HG03571 (cell line): ENCODE measurements around the gene FBXO21.

ENCODE experiments used
- ATAC-seq: cut with Tn5 transposase; IDR thresholded peaks from one replicate; pipeline ENCODE4 v1.9.1; 2021; ENCODE audit not compliant: unreplicated experiment

FBXO21 gene

DNA sequence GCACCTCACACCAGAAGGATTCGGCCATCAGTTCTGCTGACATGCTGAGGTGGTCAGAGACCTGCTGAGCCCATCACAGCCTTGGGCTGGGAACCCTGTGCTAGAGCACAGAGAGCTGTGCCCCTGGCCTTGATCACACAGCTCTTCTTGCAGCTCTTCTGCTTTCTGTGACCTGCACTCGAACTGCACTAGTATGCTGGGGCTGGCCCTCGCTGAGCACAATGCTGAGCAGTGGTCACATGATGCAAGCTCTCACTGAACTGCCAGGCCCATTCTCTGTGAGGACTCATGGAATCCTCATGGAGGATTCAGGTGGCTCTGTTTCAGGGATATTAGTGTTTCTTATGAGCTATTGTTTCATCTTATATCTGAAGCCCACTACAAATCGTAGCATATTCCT, 22.5 kb downstream of the FBXO21 start:
- no peak for ATAC-seq

DNA sequence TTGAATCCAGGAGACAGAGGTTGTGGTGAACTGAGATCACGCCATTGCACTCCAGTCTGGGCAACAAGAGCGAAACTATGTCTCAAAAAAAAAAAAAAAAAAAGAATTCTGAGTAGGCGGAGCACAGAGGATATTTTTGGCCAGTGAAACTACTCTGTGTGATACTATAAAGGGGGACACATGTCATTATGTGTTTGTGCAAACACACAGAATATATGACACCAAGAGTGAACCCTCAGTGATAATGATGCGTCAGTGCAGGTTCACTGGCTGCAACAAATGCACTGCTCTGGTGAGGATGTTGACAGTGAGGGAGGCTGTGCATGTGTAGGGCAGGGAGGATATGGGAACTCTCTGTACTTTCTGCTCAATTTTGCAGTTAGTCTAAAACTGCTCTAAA, 24.2 kb downstream of the FBXO21 start:
- ATAC-seq: no peak

GRCh38 chr12:117165342-117165741, 24.9 kb downstream of the FBXO21 start:
- ATAC-seq: no peak

GRCh38 chr12:117162633-117163032, 27.6 kb downstream of the FBXO21 start:
- no peak for ATAC-seq

DNA sequence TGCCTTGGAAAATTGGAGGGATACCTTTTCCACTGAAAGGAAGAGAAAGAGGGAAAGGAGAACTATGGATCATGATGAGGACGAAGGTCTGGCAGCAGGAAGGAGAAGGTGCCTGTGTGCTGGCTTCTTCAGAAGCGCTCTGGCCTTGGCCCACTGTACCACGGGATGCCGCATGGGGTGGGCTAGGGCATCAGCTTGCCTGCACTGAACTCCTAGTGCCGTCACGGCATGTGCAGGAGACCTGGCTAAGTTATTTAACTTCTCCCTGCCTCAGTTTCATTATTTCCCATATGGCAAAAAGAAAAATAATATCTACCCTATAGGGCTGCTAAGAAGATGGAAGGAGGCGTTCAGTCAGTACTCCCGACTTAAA, 28.1 kb downstream of the FBXO21 start:
- ATAC-seq: no peak

DNA sequence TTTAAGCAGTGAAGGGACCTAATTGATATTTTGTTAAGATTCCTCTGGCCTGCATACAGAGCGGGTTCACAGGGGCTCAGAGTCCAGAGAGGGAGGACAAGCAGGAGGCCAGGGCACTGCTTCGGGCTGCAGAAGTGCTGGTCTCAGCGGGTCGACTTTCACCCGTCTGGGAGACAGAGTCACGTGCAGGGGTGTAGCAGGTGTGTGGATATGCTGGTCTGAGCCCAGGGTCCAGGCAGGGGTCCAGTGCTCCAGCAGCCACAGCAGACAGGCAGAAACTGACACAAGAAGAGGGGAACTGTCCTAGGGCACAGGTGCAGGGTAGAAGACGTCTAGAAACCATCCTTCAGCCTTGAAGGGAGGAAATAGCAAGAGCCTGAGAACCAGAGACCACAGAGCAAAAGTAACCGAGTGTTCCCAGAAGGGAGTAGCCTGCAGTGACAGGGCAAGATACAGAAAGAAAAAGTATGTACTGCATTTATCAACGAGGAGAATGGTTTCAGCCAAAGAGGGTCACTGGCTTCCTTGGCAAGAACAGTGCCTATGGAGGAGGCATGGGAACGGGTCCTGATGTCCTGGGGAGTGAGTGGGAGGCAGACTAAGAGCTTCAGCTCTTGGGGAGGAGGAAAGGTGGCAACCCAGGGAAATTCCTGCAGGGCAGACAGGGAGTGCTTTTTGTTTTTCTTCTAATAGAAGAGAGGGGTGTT, 28.7 kb downstream of the FBXO21 start:
- ATAC-seq: no peak

- no peak for ATAC-seq
These were observed 30.6 kb downstream of the FBXO21 start for GRCh38 chr12:117159674-117160073.

DNA sequence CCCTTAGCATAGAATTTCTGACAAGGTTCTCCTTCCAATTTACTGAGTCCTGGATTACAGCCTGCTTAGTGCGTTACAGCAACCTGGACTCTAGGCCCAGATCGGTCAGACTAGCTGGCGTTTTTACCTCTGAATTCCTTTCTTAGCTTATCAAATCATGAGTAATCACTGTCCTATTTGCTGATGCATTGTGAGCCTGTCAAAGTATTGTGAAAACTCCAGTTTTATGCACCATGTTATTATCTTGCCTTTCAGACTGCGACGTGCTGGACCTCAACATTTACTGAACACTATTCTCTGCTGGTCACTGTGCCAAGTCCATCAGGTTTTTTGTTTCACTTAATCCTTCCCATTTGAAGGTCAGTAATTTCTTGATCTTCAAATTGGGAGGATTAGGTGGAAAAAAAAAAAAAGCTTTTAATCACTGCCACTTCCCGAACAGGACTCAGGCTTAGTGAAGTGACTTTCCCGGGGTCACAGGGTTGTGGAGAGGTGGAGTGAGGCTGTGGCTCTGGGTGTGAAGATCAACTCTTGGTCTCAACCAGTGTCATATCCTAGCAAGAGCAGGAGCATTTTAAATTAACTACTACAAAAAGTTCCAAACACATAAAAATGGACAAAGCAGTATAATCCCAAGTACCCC, 31.2 kb downstream of the FBXO21 start:
- no peak for ATAC-seq

GRCh38 chr12:117158096-117158495, 32.2 kb downstream of the FBXO21 start:
- no peak for ATAC-seq

DNA sequence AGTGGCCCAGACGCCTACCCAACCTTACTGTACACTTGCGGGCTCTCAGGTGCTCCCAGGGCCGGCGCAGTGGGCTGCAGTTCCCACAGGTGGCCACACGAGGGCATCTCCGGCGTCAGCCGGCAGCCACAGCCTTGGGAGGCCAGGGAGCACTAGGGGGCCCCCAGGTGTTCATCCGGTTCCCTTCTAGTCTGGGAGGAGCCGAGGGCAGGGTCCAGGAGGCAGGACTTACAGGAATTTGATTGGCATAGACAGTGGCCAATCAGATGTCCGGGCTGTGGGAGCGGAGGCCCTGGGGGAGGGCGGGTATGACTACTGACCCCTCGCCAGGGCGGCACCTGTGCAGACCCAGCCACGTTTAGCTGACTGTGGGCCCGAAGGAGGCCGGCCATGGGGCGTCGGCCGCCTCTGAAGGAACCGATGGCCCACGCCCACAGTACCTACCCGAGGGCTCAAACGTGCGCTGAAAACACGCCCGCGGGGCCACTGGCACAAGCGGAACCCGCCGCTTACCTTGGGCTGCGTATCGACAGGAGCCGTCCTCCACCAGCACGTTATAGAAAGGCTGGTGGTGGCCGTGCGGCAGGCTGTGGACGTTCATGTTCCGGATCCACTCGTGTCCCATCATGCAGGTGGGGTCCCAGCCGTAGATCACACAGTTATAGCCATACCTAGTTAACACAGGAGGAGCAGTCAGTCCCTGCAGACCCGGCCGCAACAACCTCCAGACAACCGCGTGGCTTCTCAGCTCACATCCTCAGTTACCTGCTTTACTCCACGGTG, 34.8 kb downstream of the FBXO21 start:
- ATAC-seq: peak; percentile 90

GRCh38 chr12:117152793-117153775, 37.2 kb downstream of the FBXO21 start:
- no peak for ATAC-seq

- ATAC-seq: no peak
These were observed 38.8 kb downstream of the FBXO21 start for GRCh38 chr12:117151403-117152031.

DNA sequence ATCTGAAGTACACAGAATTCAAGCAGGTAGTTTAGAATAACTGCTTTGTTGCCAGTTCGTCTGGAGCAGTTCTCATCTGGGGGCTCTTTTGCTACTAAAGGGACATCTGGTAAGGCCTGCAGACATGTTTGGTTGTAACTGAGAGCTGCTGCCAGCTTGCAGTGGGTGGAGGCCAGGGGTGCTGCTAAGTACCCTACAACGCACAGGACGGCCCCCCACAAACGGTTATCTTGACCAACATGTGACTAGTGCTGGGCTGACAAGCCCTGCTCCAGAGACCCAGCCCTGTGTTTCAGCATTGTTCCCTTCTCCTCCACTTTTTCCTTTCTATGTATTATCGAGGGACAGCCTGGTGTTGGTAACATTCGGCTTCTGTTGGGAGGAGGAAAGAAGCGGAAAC, 40.8 kb downstream of the FBXO21 start:
- no peak for ATAC-seq

DNA sequence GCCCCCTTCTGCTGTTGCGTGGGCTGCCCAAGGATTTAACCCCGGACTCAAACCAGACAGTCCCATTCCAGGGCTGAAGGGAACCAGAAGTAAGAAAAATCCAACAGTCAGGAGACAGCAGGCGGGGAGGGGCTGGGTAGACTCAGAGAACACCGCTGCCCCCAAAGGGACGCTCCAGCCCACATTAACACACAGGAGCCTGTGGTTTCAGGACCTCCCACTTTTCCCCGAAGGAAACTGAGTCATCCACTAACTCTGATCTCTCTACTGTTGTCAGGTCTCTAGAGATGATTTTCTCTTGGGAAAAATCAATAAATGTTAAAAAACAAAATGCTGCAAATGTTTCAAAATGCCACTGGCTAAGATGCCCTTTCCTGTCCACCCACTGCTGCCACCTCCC, 41.6 kb downstream of the FBXO21 start:
- ATAC-seq: no peak

- no peak for ATAC-seq
These were observed 42.6 kb downstream of the FBXO21 start for GRCh38 chr12:117147639-117148038.

DNA sequence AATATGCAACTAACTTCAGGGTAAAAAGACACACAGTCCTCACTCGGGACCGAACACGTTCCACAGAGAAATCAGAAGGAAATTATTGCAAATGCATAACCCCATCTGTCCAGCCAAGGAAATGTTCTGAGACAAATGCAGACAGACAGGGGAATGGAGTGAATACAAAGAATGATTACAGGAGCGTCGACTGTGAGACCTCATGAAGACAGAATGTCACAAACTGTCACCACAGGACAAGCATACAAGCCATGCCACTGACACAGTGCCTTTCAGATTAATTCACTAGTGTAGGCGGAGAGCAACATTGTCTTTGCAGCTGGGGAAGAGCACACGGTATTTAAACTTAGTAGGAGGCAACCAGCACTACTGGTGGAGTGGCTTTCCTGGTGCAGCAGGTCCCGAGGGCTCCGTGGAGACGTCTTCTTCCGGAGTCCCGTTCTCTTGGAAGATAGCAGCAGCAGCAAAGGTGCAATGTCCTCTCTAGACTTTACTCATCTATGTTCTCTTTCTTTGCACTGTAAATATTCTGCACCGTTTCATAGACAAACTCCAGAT, 44.6 kb downstream of the FBXO21 start:
- no peak for ATAC-seq

DNA sequence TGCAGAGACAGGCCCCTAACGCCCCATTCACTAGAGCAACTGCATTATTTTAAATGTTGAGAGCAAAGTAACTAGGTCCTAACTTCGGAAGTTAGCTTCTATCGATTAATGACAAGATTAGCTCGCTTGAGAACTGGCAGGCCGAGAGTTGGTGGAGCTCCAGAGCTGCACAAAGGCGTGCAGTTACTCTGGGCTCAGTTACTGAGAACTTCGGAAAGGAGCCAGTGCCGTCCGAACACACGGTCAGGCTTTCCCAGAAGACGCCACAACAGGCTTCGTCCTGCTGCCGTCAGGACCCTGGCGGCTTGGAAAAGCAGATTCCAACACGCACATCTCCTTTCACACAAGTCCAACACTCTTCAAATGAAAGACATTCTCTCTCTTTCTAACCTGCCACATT, 45.7 kb downstream of the FBXO21 start:
- ATAC-seq: no peak

GRCh38 chr12:117143008-117143532, 47.2 kb downstream of the FBXO21 start:
- no peak for ATAC-seq

- no peak for ATAC-seq
These were observed 48.2 kb downstream of the FBXO21 start for GRCh38 chr12:117142094-117142493.
